NT2/D1 (cell line): ENCODE measurements around the gene OPTN.

ENCODE experiments used
- DNase-seq: peaks from one replicate; pipeline ENCODE4 v3.0.0-alpha.2; 2011; ENCODE audit warnings: low read depth, low spot score
- H3K27me3 ChIP-seq: 2 replicates; pipeline ENCODE4 v1.6.0; 2011; ENCODE audit warnings: mild to moderate bottlenecking; ENCODE audit not compliant: insufficient read length, insufficient read depth
- H3K36me3 ChIP-seq: 2 replicates; pipeline ENCODE4 v1.6.1; 2011; ENCODE audit warnings: mild to moderate bottlenecking, low read length, mixed read lengths; ENCODE audit not compliant: insufficient read depth, insufficient read length
- H3K4me1 ChIP-seq: 2 replicates; pipeline ENCODE4 v1.5.1; 2011; ENCODE audit not compliant: insufficient read depth, insufficient read length
- H3K4me3 ChIP-seq: 2 replicates; pipeline ENCODE4 v1.5.1; 2011; ENCODE audit warnings: low read depth; ENCODE audit not compliant: insufficient read length
- H3K9ac ChIP-seq: 2 replicates; pipeline ENCODE4 v1.6.0; 2011; ENCODE audit warnings: low read depth; ENCODE audit not compliant: insufficient read length
- H3K9me3 ChIP-seq: 2 replicates; pipeline ENCODE4 v1.5.1; 2011; ENCODE audit warnings: mild to moderate bottlenecking, low read length; ENCODE audit not compliant: insufficient read depth
- SUZ12 ChIP-seq: IDR thresholded peaks from 2 replicates; pipeline ENCODE4 v1.6.1; 2011; ENCODE audit not compliant: insufficient read length, insufficient read depth; ENCODE audit errors: extremely low read depth
- YY1 ChIP-seq: IDR thresholded peaks from 2 replicates; pipeline ENCODE4 v1.6.1; 2011; ENCODE audit not compliant: insufficient read length, insufficient read depth
- ZNF274 ChIP-seq: IDR thresholded peaks from 2 replicates; pipeline ENCODE4 v1.6.1; 2011; ENCODE audit warnings: mild to moderate bottlenecking, low read depth, low read length

Gene OPTN

DNA sequence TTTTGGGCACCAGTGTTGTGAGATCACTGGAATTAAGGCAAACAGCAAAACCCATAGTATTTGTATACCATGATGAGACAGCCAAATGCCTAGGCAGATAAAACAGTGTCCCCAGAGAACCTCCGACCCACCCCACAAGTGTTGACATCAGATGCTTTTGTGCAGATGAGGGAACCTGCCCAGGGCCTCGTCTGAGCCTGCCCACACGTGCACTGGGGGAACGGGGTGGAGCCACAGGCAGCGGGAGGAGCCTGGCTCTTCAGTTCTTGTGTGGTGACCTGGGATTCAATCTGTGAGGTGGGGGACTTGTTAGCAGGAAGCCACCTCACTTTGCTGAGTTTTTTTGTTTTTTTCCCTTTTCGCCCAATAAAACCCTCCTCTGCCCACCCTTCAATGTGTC lies 33.4 kb upstream of the OPTN start:
- Histone ChIP-seq H3K36me3 (no peaks in the 10 kb centered on the region), H3K27me3 (no peaks in the 10 kb centered on the region), H3K9me3 (peaks cover 5% of the 10 kb centered on the region; the same call in 1 of the 2 replicates), H3K9ac (no peak overlapping the region), H3K4me1 (no peaks in the 10 kb centered on the region), H3K4me3 (no peak overlapping the region)
- DNase-seq: no peak
- TF ChIP-seq SUZ12 (no peak), YY1 (no peak), ZNF274 (no peak)

DNA sequence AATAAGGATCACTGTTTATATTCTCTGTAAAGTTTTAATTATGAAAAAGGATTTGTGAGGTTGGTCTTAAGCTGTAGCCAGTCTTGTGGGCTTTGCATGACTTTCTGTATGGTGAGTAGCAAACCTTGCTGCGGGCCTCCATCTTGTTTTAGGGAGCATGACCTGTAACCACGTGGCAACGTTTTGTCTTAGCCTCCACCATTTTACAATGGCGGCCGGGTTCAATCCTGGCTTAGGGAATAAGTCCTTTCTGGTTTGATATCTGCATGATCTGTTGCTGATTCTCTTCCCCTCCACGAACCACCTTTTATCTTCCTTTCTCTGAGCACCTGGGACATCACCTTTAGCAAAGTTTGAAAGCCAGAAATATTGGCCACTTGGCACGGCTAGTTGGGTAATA lies 32.5 kb upstream of the OPTN start:
- Histone ChIP-seq H3K36me3 (no peaks in the 10 kb centered on the region), H3K9ac (no peak overlapping the region), H3K4me1 (no peaks in the 10 kb centered on the region), H3K27me3 (no peaks in the 10 kb centered on the region), H3K9me3 (peaks cover 6% of the 10 kb centered on the region; the same call in 1 of the 2 replicates), H3K4me3 (no peak overlapping the region)
- no peak for TF ChIP-seq YY1
- no peak for DNase-seq

- DNase-seq: no peak
- Histone ChIP-seq H3K4me3 (no peak overlapping the region), H3K4me1 (no peaks in the 10 kb centered on the region), H3K36me3 (no peaks in the 10 kb centered on the region), H3K9ac (no peak overlapping the region), H3K27me3 (no peaks in the 10 kb centered on the region), H3K9me3 (peaks cover 6% of the 10 kb centered on the region; the same call in 1 of the 2 replicates)
- TF ChIP-seq YY1 (no peak), ZNF274 (no peak), SUZ12 (no peak)
Measured at GRCh38 chr10:13068071-13068470, 31.9 kb upstream of the OPTN start.

DNA sequence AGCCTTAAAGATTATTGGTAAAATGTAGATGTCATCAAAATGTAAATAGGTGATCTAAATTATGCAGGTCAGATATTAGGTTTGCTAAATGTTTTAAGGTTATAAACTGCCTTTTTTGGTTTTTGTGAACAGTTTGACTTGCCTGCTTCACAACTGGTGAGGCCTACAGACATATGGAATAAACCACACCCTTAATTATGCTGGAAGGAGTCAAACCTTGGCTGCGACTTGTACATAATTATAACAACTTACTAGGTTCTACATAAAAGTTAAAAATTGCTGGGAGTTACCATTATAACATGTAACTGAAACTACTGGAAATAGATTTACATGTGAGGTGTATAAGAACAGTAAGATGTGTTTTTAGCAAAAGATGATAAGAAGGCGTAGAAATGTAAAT lies 31.5 kb upstream of the OPTN start:
- Histone ChIP-seq H3K27me3 (no peaks in the 10 kb centered on the region), H3K9ac (no peak overlapping the region), H3K36me3 (no peaks in the 10 kb centered on the region), H3K9me3 (peaks cover 6% of the 10 kb centered on the region; the same call in 1 of the 2 replicates), H3K4me3 (no peak overlapping the region), H3K4me1 (no peaks in the 10 kb centered on the region)
- no peak for TF ChIP-seq ZNF274
- no peak for TF ChIP-seq YY1
- TF ChIP-seq SUZ12: no peak
- DNase-seq: no peak

DNA sequence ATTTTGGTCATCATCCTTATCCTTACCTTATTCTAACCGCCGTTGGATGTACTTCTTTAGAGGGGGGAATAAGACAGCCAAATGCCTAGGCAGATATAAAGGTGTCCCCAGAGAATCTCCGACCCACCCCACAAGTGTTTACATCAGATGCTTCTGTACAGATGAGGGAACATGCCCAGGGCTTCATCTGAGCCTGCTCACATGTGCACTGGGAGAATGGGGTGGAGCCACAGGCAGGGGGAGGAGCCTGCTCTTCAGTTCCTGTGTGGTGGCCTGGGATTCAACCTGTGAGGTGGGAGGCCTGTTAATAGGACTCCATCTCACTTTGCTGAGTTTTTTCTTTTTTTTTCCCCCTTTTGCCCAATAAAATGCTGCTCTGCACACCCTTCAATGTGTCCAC lies 27.6 kb upstream of the OPTN start:
- no peak for DNase-seq
- no peaks in the 10 kb centered on the region for H3K4me1 ChIP-seq
- no peak overlapping the region for H3K4me3 ChIP-seq
- no peaks in the 10 kb centered on the region for H3K27me3 ChIP-seq
- TF ChIP-seq SUZ12 (no peak), YY1 (no peak), ZNF274 (no peak)
- H3K9ac ChIP-seq: no peak overlapping the region
- H3K36me3 ChIP-seq: no peaks in the 10 kb centered on the region
- H3K9me3 ChIP-seq: peaks cover 6% of the 10 kb centered on the region; the same call in 1 of the 2 replicates

DNA sequence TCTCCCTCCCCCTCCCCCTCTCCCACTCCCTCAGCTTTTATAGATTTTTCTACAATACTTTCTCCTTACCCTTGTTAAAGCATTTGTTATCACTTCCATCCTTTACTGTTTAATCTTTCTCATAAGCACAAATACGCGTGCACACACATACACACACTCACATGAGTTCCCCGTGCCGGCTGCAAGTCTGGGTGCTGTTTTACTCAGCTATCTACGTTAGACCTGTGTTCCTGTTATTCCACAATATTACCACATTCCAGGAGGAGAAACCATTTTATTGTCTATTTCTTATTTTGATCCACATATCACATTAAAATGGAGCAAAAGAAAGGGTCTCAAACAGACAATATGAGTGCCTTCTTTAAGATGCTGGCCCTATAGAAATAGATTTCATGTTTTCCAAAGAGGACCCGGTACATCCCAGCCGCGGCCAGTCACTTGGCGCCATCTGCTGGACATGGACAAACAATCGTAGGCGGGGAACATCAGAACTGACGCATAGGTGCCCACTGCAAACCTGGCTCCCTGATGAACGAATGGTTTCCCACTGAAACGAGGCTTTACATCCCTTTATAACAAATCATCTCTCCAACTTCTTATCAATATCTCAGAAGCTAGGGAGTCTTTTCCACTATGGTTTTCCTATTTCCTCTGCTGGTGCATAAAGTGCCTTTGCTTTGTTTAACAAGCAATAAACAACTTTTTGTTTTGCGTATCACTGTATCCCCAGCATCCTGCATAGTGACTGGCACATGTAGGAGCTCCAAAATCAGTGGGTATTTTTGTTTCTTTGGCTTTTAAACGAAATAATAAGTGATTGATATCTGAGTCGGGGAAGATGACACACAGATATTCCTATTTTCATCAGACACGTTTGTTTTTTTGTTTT lies 25.2 kb upstream of the OPTN start:
- no peaks in the 10 kb centered on the region for H3K27me3 ChIP-seq
- H3K4me3 ChIP-seq: no peak overlapping the region
- no peaks in the 10 kb centered on the region for H3K36me3 ChIP-seq
- no peak overlapping the region for H3K9ac ChIP-seq
- H3K4me1 ChIP-seq: no peaks in the 10 kb centered on the region
- TF ChIP-seq ZNF274 (no peak), SUZ12 (no peak), YY1 (no peak)
- peaks cover 15% of the 10 kb centered on the region; the same call in 1 of the 2 replicates for H3K9me3 ChIP-seq
- DNase-seq: no peak

GRCh38 chr10:13078912-13079775 lies 20.8 kb upstream of the OPTN start:
- DNase-seq: no peak
- H3K9me3 ChIP-seq: peaks cover 38% of the 10 kb centered on the region
- no peak overlapping the region for H3K9ac ChIP-seq
- no peaks in the 10 kb centered on the region for H3K27me3 ChIP-seq
- H3K4me1 ChIP-seq: no peaks in the 10 kb centered on the region
- H3K4me3 ChIP-seq: no peak overlapping the region
- TF ChIP-seq ZNF274: no peak
- no peak for TF ChIP-seq YY1
- no peak for TF ChIP-seq SUZ12
- no peaks in the 10 kb centered on the region for H3K36me3 ChIP-seq
